Stimulated activated CD4-positive, alpha-beta T cell treated with anti-CD3 and anti-CD28 coated beads, Interleukin-4, amount 100 ng/mL, for 48 hours (primary cell): ENCODE results near the gene PNPLA7.

Source experiments
- DNase-seq, 2 donors: peaks; one replicate each; pipeline ENCODE4 v3.0.0-alpha.2; 2020; ENCODE audit warnings: low read depth in 2 of 2

PNPLA7 gene

GRCh38 chr9:137496601-137497375, 53.4 kb downstream of the PNPLA7 start:
- no peak for DNase-seq

GRCh38 chr9:137494550-137495351, 55.5 kb downstream of the PNPLA7 start:
- DNase-seq = no peak

- DNase-seq = no peak
Measured at GRCh38 chr9:137494104-137494544, 56.1 kb downstream of the PNPLA7 start.

GRCh38 chr9:137493364-137494103, 56.7 kb downstream of the PNPLA7 start:
- DNase-seq = no peak

- DNase-seq = peak; percentile 16 to 24
Measured at GRCh38 chr9:137492464-137493363, 57.5 kb downstream of the PNPLA7 start.

GRCh38 chr9:137491735-137492432, 58.3 kb downstream of the PNPLA7 start:
- DNase-seq = no peak

GRCh38 chr9:137490532-137491186, 59.5 kb downstream of the PNPLA7 start:
- no peak for DNase-seq

GRCh38 chr9:137488906-137489305, 61.3 kb downstream of the PNPLA7 start:
- DNase-seq = no peak

- DNase-seq = no peak
Measured at GRCh38 chr9:137488327-137488653, 61.9 kb downstream of the PNPLA7 start.

GRCh38 chr9:137487454-137488326, 62.5 kb downstream of the PNPLA7 start:
- no peak for DNase-seq

- no peak for DNase-seq
Measured at GRCh38 chr9:137486545-137487453, 63.4 kb downstream of the PNPLA7 start.

GRCh38 chr9:137486141-137486490, 64.1 kb downstream of the PNPLA7 start:
- no peak for DNase-seq

GRCh38 chr9:137485343-137486140, 64.7 kb downstream of the PNPLA7 start:
- no peak for DNase-seq

- DNase-seq = no peak
Measured at GRCh38 chr9:137484551-137485315, 65.5 kb downstream of the PNPLA7 start.

GRCh38 chr9:137482094-137482781, 68.0 kb downstream of the PNPLA7 start:
- DNase-seq = no peak
